ENCODE results near the gene TSN.

DNA sequence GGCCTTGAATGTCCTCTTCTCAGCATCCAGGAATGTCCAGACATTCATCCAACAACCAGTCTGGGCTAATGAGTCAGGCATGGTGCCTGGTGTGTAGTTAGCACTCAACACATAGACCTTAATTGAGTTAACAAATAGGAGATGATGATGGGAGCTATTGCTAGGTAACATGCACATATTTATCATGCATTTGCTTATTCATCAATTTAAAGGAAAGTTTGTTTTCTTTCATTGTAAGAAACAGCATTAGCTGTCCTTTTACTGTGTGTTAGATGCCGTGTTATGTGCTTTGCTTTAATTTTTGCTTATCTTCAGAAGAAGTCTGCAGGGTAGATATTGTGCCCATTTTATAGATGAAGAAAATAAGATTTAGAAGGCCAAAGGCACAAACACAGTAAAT is 43.2 kb downstream of the TSN start:
- TF ChIP-seq, protein P1, sequence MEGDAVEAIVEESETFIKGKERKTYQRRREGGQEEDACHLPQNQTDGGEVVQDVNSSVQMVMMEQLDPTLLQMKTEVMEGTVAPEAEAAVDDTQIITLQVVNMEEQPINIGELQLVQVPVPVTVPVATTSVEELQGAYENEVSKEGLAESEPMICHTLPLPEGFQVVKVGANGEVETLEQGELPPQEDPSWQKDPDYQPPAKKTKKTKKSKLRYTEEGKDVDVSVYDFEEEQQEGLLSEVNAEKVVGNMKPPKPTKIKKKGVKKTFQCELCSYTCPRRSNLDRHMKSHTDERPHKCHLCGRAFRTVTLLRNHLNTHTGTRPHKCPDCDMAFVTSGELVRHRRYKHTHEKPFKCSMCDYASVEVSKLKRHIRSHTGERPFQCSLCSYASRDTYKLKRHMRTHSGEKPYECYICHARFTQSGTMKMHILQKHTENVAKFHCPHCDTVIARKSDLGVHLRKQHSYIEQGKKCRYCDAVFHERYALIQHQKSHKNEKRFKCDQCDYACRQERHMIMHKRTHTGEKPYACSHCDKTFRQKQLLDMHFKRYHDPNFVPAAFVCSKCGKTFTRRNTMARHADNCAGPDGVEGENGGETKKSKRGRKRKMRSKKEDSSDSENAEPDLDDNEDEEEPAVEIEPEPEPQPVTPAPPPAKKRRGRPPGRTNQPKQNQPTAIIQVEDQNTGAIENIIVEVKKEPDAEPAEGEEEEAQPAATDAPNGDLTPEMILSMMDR (IDR thresholded peaks at IDR 0.05): no peak
- TF ChIP-seq, protein P2, sequence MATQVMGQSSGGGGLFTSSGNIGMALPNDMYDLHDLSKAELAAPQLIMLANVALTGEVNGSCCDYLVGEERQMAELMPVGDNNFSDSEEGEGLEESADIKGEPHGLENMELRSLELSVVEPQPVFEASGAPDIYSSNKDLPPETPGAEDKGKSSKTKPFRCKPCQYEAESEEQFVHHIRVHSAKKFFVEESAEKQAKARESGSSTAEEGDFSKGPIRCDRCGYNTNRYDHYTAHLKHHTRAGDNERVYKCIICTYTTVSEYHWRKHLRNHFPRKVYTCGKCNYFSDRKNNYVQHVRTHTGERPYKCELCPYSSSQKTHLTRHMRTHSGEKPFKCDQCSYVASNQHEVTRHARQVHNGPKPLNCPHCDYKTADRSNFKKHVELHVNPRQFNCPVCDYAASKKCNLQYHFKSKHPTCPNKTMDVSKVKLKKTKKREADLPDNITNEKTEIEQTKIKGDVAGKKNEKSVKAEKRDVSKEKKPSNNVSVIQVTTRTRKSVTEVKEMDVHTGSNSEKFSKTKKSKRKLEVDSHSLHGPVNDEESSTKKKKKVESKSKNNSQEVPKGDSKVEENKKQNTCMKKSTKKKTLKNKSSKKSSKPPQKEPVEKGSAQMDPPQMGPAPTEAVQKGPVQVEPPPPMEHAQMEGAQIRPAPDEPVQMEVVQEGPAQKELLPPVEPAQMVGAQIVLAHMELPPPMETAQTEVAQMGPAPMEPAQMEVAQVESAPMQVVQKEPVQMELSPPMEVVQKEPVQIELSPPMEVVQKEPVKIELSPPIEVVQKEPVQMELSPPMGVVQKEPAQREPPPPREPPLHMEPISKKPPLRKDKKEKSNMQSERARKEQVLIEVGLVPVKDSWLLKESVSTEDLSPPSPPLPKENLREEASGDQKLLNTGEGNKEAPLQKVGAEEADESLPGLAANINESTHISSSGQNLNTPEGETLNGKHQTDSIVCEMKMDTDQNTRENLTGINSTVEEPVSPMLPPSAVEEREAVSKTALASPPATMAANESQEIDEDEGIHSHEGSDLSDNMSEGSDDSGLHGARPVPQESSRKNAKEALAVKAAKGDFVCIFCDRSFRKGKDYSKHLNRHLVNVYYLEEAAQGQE (IDR thresholded peaks at IDR 0.05; ENCODE audit: insufficient read depth in 1 of 2, low read depth in 2 of 2, low read length in 1 of 2): no peak
- TF ChIP-seq TCF7L2 (IDR thresholded peaks at IDR 0.05; ENCODE audit: low read depth, low read length): no peak
